Measurements from ENCODE around the gene LMNB1.
"Not testable (repeated sequence)": the region's sequence is repeated elsewhere in the genome, so short reads cannot be mapped to it uniquely, and the experiment has no call there.

The LMNB1 gene

DNA sequence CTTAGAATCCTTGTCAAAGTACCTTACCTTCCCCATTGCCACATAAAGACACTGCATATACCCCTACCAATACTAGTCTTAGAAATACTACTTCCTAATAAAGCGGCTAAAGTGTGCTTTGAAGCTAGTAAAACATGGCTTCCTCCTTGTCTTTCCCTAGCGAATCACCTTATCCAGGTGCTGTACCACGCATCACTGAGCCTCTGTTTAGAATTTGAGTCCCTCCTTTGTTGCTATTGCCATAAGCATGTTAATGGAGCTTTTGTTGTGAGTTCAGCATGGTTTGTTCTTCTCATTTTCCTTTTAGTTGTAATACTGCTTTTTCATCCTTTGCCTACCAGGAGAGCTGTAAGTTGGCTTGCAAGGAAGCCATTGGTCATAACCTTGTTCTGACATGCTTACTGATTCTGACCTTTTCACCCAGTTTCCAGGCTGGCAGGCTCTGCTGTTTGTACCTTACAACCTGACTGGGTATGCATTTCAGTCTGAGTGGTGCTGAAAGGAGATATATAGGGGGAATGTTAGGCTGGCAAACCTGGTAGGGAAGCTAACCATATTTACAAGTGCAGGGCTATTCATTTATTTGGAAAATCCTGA lies 49.8 kb downstream of the LMNB1 start:
- DNase-seq (ENCODE audit: low spot score): no peak

- DNase-seq (ENCODE audit: low spot score): no peak
Observed at GRCh38 chr5:126829098-126829497, 52.2 kb downstream of the LMNB1 start.

DNA sequence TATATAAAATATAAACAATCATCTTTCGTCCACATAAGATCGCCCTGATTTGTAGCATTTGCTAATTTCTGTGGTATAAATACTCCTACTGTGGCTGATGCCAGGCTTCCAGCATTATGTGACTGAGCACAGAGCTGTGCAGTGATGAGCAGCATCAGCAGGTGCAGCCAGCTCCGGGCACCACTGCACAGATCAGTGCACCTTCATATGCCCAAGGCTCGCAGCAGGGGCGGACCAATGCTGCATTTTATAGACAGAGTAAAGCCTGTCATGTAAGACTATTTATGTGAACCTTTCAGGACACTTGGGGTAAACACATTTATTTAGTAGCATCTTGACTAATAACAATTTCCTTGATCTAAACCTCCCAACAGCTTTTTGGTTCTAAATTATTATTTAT lies 53.1 kb downstream of the LMNB1 start:
- no peak for DNase-seq (ENCODE audit: low spot score)

GRCh38 chr5:126831156-126831555 lies 54.2 kb downstream of the LMNB1 start:
- DNase-seq (ENCODE audit: low spot score): no peak

GRCh38 chr5:126836778-126837177 lies 59.8 kb downstream of the LMNB1 start:
- no peak for DNase-seq (ENCODE audit: low spot score)

GRCh38 chr5:126837242-126837641 lies 60.3 kb downstream of the LMNB1 start:
- no peak for DNase-seq (ENCODE audit: low spot score)

GRCh38 chr5:126837906-126838539 lies 61.1 kb downstream of the LMNB1 start:
- no peak for DNase-seq (ENCODE audit: low spot score)

DNA sequence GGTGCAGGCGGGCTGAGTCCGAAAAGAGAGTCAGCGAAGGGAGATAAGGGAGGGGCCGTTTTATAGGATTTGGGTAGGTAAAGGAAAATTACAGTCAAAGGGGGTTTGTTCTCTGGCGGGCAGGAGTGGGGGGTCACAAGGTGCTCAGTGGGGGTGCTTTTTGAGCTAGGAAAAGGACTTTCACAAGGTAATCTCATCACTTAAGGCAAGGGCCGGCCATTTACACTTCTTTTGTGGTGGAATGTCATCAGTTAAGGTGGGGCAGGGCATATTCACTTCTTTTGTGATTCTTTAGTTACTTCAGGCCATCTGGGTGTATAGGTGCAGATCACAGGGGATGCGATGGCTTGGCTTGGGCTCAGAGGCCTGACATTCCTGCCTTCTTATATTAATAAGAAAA lies 62.5 kb downstream of the LMNB1 start:
- DNase-seq (ENCODE audit: low spot score): not testable (repeated sequence)

DNA sequence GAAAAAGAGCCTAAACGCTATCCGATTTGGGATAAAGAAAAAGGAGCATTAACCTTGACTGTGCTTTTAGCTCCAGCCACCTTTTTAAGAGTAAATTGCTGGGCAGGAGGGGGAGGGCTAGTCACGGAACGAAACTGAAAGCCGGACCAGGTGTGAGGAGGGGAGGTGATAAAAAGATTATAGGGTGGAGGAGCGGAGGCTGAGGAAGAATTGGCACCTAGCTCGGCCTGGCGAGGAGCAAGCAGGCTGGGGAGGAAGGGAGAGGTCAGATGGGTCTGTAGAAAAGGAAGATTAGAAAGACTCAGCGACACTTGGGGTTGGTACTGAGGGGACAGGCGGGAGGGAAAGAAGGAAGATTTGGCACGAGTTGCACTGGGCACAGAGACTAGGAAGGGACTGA lies 66.4 kb downstream of the LMNB1 start:
- not testable (repeated sequence) for DNase-seq (ENCODE audit: low spot score)

DNA sequence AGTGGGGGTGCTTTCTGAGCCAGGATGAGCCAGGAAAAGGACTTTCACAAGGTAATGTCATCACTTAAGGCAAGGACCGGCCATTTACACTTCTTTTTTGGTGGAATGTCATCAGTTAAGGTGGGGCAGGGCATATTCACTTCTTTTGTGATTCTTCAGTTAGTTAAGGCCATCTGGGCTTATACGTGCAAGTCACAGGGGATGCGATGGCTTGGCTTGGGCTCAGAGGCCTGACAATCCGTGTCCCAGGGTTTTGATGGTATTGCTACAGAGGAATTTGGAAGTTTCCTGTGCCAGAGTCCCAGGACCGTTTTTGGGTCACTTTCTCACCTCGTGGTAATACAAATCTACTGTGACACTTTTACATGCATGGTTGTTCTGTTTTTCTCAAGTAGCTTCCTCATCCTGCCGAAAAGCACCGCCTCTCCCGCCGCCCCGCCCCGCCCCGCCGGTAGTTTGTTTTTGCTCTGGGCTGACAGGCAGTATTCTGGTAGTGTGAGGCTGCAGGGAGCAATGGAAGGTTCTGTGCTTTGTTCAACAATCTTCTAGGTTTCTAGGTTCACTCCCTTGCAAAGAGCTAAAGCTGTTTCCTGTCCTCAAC lies 68.6 kb downstream of the LMNB1 start:
- peak; percentile 50 for DNase-seq (ENCODE audit: low spot score)

DNA sequence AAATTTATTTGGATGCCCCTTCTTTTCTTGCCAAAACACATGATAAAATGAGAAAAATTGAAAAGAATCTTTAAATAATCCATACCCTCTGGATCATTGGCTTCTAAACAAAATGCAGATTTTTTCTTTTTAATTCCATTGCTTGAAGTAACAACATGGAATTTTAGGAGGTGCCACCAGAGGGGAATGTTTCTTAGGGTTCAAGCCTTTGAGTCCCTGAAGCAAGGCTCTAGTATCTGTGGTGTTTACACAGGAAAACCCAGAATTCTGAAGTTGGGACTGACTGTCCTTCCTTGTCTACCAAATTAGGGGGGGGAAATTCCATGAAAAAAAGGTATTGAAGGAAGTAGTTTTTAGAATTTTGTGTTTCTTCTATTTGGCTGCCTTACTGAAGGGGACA lies 69.4 kb downstream of the LMNB1 start:
- DNase-seq (ENCODE audit: low spot score): no peak

GRCh38 chr5:126846744-126847455 lies 70.0 kb downstream of the LMNB1 start:
- no peak for DNase-seq (ENCODE audit: low spot score)

DNA sequence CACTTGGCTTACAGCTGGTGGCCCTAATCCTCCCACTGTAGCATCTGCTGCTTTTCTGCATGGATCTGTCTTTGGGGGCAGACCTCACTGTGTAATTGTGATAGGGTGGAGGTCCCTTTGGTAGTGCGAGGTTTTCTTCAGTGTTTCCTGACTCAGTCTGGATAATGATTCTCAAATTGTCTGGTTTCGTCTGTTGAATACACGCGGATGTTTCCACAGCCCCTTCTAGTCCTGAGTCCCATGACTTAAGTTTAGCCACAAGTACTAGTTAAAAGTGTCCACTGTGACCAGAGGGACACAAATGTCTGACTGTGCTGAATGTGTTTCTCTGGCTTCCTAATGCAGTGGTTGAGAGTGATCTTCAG lies 70.5 kb downstream of the LMNB1 start:
- DNase-seq (ENCODE audit: low spot score): no peak

GRCh38 chr5:126847826-126848251 lies 70.9 kb downstream of the LMNB1 start:
- DNase-seq (ENCODE audit: low spot score): no peak

- no peak for DNase-seq (ENCODE audit: low spot score)
Observed at GRCh38 chr5:126848253-126848652, 71.3 kb downstream of the LMNB1 start.

DNA sequence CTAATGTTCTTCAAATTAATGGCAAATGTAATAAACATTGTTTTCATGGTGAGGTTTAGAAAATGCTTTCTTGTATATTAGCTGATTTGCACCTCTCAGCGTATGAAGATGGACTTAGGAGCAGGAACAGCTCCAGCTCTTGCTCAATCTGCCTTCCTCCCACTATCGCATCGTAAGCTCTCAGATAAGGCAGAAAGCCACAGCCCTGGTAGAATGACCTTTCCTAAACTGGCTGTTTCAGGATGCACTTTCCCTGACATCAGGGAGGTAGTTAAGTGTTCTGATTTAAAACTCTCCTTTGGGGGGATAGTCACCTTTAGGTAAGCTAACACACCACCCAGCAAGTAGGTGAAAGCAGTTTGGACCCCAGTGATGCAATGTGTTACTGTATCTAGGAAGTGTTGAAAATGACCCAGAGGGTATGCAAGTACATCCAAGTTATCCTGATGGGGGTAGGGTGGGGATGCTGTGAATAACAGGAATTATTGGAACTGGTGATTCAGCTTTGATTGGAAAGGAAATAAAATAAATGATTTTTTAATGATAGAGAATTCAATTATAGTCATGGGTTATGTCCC lies 72.3 kb downstream of the LMNB1 start:
- DNase-seq (ENCODE audit: low spot score): no peak

- no peak for DNase-seq (ENCODE audit: low spot score)
Observed at GRCh38 chr5:126851501-126852011, 74.6 kb downstream of the LMNB1 start.

DNA sequence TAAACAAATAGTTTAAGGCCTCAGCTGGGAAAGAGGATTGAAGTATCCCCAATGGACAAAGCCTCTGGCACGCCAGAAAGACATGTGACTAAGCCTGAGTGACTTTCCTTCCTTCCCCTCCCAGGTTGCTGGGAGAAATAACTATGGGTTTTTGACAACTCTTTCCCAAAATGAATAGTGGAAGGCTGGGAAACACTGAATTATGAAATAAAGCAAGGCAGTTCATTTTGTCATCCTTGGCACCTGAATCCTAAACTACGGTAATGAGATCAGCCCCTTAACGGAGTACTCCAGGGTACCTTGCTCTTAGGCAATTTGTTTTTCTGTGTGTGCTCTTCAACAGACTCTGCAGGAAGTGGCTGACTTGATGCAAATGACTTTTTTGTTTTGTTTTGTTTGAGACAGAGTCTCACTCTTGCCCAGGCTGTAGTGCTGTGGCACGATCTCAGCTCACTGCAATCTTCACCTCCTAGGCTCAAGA lies 75.2 kb downstream of the LMNB1 start:
- DNase-seq (ENCODE audit: low spot score): no peak

DNA sequence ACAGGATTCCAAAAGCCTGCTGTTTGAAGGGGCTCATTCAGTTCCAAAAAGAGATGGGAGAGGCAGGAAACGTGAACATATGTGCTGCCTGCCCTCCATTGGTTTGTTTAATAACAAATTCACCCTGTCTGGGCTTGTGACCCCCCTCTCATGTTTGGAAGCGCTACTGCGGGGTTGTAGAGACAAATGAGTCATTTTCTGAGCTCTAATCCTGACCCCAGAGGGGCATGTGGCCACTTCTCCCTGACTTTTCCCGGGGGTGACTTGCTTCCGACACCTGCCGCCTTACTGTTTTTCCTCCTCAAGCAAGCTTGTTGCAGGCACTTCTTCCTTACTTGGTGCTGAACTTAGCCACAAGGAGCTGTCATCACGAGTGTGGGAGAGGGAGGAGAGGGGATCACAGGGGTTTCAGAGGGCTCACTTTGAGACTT lies 75.9 kb downstream of the LMNB1 start:
- DNase-seq (ENCODE audit: low spot score): no peak

DNA sequence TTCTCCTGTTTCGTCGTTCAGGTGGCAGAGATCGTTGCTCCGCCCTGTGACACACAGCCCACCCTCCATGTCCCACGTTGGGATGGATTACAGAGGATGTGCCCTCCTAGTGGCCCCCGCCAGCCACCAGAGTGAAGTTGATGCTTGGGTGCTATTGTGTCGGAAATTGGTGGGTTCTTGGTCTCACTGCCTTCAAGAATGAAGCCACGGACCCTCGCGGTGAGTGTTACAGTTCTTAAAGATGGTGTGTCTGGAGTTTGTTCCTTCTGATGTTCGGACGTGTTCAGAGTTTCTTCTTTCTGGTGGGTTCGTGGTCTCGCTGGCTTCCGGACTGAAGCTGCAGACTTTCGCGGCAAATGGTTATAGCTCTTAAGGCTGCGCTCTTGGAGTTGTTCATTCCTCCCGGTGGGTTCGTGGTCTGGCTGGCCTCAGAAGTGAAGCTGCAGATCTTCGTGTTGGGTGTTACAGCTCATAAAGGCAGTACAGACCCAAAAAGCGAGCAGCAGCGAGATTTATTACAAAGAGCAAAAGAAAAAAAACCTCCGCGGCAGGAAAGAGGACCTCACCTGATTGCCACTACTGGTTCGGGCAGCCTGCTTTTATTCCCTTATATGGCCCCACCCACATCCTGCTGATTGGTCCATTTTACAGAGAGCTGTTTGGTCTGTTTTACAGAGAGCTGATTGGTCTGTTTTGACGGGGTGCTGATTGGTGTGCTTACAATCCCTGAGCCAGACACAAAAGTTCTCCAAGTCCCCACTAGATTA lies 76.8 kb downstream of the LMNB1 start:
- not testable (repeated sequence) for DNase-seq (ENCODE audit: low spot score)

DNA sequence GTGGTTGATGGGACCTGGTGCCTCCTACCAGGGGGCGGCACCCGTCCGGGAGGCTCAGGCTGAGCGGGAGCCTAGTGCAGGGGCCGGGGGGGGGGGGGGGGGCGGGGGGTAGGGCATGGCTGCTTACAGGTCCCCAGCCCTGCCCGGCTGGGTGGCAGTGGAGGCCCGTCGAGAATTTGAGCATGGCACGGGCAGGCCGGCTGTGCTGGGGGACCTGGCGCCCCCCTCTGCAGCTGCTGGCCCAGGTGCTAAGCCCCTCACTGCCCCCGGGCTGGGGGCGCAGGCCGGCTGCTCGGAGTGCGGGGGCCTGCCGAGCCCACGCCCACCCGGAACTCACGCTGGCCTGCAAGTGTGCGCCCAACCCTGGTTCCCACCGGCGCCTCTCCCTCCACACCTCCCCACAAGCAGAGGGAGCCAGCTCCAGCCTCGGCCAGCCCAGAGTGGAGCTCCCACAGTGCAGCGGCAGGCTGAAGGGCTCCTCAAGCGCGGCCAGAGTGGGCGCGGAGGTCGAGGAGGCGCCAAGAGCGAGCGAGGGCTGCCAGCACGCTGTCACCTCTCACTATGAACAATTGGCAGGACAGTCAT lies 77.7 kb downstream of the LMNB1 start:
- no peak for DNase-seq (ENCODE audit: low spot score)
